Neutrophil (primary cell): ENCODE measurements around the gene CCDC3.

ENCODE experiments used
- H3K27ac ChIP-seq: fragments of 200-600 bp; sonication (generic); 2 replicates; pipeline ENCODE4 v1.5.1; 2016; ENCODE audit warnings: mild to moderate bottlenecking, moderate library complexity
- H3K27me3 ChIP-seq: fragments of 200-600 bp; sonication (generic); 2 replicates; pipeline ENCODE4 v1.6.0; 2016; ENCODE audit warnings: mild to moderate bottlenecking
- H3K36me3 ChIP-seq: fragments of 200-600 bp; sonication (generic); 2 replicates; pipeline ENCODE4 v1.5.1; 2017
- H3K4me1 ChIP-seq, 2 experiments: fragments of 200-600 bp in 1 of 2; sonication (generic) in 1 of 2; 1 replicate in 1 of 2; 2 replicates in 1 of 2; pipeline versions ENCODE4 v1.5.1 to v1.6.1; 2013 to 2016; ENCODE audit warnings: low read depth in 1 of 2, low read length in 1 of 2, mild to moderate bottlenecking in 1 of 2, moderate library complexity in 1 of 2; ENCODE audit not compliant: control insufficient read depth in 1 of 2, insufficient read depth in 1 of 2
- H3K4me3 ChIP-seq, 2 experiments: fragments of 200-600 bp in 1 of 2; sonication (generic) in 1 of 2; 1 replicate in 1 of 2; 2 replicates in 1 of 2; pipeline ENCODE4 v1.5.1; 2013 to 2016; ENCODE audit warnings: low read depth in 1 of 2, low read length in 1 of 2, mild to moderate bottlenecking in 1 of 2, moderate library complexity in 1 of 2
- H3K9me3 ChIP-seq: fragments of 200-600 bp; sonication (generic); 2 replicates; pipeline ENCODE4 v1.5.1; 2016
- TF ChIP-seq, protein P1 (sequence below): fragments of 200-600 bp; sonication (generic); IDR thresholded peaks from 2 replicates; pipeline ENCODE4 v1.5.1; 2016; ENCODE audit warnings: antibody characterized with exemption

CCDC3 gene

GRCh38 chr10:12962556-12962955, 39.0 kb downstream of the CCDC3 start:
- H3K4me3 ChIP-seq = no peak overlapping the region
- H3K27me3 ChIP-seq = no peaks in the 10 kb centered on the region
- no peaks in the 10 kb centered on the region for H3K9me3 ChIP-seq
- H3K27ac ChIP-seq = no peak overlapping the region
- TF ChIP-seq, protein P1, sequence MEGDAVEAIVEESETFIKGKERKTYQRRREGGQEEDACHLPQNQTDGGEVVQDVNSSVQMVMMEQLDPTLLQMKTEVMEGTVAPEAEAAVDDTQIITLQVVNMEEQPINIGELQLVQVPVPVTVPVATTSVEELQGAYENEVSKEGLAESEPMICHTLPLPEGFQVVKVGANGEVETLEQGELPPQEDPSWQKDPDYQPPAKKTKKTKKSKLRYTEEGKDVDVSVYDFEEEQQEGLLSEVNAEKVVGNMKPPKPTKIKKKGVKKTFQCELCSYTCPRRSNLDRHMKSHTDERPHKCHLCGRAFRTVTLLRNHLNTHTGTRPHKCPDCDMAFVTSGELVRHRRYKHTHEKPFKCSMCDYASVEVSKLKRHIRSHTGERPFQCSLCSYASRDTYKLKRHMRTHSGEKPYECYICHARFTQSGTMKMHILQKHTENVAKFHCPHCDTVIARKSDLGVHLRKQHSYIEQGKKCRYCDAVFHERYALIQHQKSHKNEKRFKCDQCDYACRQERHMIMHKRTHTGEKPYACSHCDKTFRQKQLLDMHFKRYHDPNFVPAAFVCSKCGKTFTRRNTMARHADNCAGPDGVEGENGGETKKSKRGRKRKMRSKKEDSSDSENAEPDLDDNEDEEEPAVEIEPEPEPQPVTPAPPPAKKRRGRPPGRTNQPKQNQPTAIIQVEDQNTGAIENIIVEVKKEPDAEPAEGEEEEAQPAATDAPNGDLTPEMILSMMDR = no peak
- no peaks in the 10 kb centered on the region for H3K4me1 ChIP-seq
- no peaks in the 10 kb centered on the region for H3K36me3 ChIP-seq

GRCh38 chr10:12961416-12962205, 39.9 kb downstream of the CCDC3 start:
- TF ChIP-seq, protein P1 = no peak
- Histone ChIP-seq H3K9me3 (no peaks in the 10 kb centered on the region), H3K27me3 (no peaks in the 10 kb centered on the region), H3K4me3 (no peak overlapping the region), H3K4me1 (no peaks in the 10 kb centered on the region), H3K27ac (no peak overlapping the region), H3K36me3 (no peaks in the 10 kb centered on the region)

DNA sequence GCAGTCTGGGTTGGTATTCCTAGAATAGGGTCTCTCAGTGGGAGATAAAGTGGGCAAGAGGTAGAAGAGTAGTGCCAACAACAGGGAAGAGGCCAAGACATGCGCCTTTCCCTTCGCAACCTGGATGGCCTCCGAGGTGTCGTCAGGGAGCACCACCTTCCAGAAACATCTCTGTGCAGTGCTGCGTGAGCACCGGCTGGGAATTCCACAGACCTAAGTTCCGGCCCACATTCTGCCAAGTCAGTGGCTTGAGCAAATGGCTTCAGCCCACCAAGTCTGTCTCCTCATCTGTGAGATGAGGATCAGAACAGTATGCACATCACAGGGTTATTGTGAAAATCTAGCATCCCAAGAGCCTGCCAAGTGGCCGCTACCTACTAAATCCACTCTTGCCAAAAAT, 40.6 kb downstream of the CCDC3 start:
- TF ChIP-seq, protein P1 = no peak
- no peaks in the 10 kb centered on the region for H3K27me3 ChIP-seq

DNA sequence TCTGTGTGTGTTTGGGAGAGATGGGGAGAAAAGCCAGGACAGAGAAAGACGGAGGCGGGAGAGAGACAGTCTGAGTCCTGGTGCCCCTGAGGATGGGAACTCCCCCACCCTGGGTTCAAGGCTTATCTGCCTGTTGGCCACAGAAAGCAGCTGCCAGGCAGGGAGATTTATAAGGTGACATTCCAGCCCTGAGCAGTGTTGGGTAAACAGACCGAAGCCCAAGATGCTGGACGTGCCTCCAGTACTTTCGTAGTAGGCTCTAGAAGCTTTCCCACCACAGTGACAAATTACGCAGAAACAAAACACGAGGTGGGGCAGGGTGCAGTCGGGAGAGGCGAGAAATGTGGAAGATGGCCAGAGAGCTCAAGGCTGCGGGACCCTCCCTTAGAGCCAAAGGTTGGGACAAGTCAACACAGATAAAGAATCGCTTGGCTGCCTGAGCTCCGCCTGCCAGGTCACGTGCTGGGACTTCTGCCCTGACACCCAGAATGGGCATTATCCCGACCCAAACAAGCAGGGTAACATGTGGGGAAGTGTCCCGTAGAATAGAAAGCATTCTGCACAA, 41.1 kb downstream of the CCDC3 start:
- H3K27me3 ChIP-seq = no peaks in the 10 kb centered on the region
- H3K36me3 ChIP-seq = no peaks in the 10 kb centered on the region
- no peaks in the 10 kb centered on the region for H3K4me1 ChIP-seq
- H3K4me3 ChIP-seq = no peak overlapping the region
- H3K27ac ChIP-seq = no peak overlapping the region
- TF ChIP-seq, protein P1 = no peak
- H3K9me3 ChIP-seq = no peaks in the 10 kb centered on the region

More for the DNA sequence above, 40.6 kb downstream of the CCDC3 start:
- H3K27ac ChIP-seq = no peak overlapping the region
- no peaks in the 10 kb centered on the region for H3K4me1 ChIP-seq
- no peaks in the 10 kb centered on the region for H3K9me3 ChIP-seq
- H3K36me3 ChIP-seq = no peaks in the 10 kb centered on the region
- no peak overlapping the region for H3K4me3 ChIP-seq

GRCh38 chr10:12958546-12959110, 42.9 kb downstream of the CCDC3 start:
- TF ChIP-seq, protein P1 = no peak
- Histone ChIP-seq H3K9me3 (no peaks in the 10 kb centered on the region), H3K4me3 (no peak overlapping the region), H3K4me1 (no peaks in the 10 kb centered on the region), H3K27ac (no peak overlapping the region), H3K36me3 (no peaks in the 10 kb centered on the region), H3K27me3 (no peaks in the 10 kb centered on the region)
